Measurements from ENCODE around the gene DUSP9. TPM values are rescaled to one million over a fixed set of nuclear protein-coding genes. Genes with fewer than 3 reads are reported as not detected.

The DUSP9 gene
- polyA plus RNA-seq, 1 experiment = not detected

- CTCF ChIA-PET = no interaction called here
- Histone ChIP-seq H3K27me3 (ENCODE audit: control insufficient read depth, insufficient read depth, low read length) (peaks cover 17% of the 10 kb centered on the region), H3K4me3 (ENCODE audit: low read depth, low read length) (no peak overlapping the region), H3K27ac (ENCODE audit: low read depth, low read length) (no peak overlapping the region), H3K9me3 (ENCODE audit: control insufficient read depth, insufficient read depth, low read length) (no peaks in the 10 kb centered on the region)
- POLR2A ChIA-PET = no interaction called here
- TF ChIP-seq CTCF (IDR thresholded peaks at IDR 0.05; ENCODE audit: low read depth, low read length) = no peak
- no peak for DNase-seq (ENCODE audit: low read depth, low spot score)
Observed at GRCh38 chrX:153626025-153626633, 20.9 kb upstream of the DUSP9 start.

GRCh38 chrX:153626863-153627674, 19.9 kb upstream of the DUSP9 start:
- POLR2A ChIA-PET = no interaction called here
- CTCF ChIA-PET = no interaction called here

DNA sequence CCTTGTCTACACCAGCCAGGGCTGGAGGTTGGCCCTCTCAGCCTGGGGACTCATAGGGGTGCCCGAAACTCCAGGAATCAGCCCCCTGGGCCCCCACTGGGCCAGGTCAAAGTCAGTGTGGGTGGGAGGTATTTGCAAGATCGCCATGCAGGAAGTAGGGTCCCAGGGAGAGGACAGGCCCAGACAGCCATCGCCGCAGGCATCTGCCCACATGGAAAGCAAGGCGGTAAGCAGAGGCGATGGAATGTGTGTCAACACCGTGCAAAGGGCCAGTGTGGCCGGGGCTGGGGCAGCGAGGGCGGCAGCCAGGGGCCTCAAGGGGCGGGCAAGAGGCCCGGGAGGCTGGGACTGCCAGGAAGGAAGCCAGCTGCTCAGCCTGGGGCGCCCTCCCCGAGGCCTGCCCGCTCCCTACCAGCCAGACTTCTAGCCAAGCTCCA, 19.3 kb upstream of the DUSP9 start:
- CTCF ChIA-PET = no interaction called here

More at GRCh38 chrX:153626863-153627674, 19.9 kb upstream of the DUSP9 start:
- DNase-seq (ENCODE audit: low read depth, low spot score) = no peak
- H3K27ac ChIP-seq (ENCODE audit: low read depth, low read length) = no peak overlapping the region
- TF ChIP-seq CTCF (IDR thresholded peaks at IDR 0.05; ENCODE audit: low read depth, low read length) = no peak
- no peak overlapping the region for H3K4me3 ChIP-seq (ENCODE audit: low read depth, low read length)
- H3K27me3 ChIP-seq (ENCODE audit: control insufficient read depth, insufficient read depth, low read length) = peaks cover 19% of the 10 kb centered on the region
- no peaks in the 10 kb centered on the region; the same call in 1 of the 2 replicates for H3K9me3 ChIP-seq (ENCODE audit: control insufficient read depth, insufficient read depth, low read length)

DNA sequence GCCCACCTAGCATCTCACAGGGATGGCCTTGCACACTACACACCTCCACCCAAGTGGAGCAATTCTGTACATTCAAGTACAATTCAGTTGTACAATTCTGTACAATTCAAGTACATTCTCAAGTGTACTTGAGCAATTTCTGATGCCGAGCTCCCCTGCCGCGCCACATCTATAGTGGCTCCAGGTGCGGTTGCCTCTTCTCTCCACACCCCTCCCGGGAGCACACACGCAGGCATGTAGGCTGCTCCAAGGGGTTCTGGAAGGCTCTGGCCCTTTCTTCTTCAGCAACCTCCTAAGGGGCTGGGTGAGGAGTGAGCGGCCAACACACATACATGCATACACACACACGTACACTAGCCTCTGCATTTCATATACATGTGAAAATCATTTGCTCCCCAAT, 18.9 kb upstream of the DUSP9 start:
- DNase-seq (ENCODE audit: low read depth, low spot score) = no peak
- peaks cover 17% of the 10 kb centered on the region for H3K27me3 ChIP-seq (ENCODE audit: control insufficient read depth, insufficient read depth, low read length)
- CTCF ChIA-PET = no interaction called here

More for the DNA sequence above, 19.3 kb upstream of the DUSP9 start:
- POLR2A ChIA-PET = no interaction called here
- Histone ChIP-seq H3K4me3 (ENCODE audit: low read depth, low read length) (no peak overlapping the region), H3K27me3 (ENCODE audit: control insufficient read depth, insufficient read depth, low read length) (peaks cover 19% of the 10 kb centered on the region), H3K9me3 (ENCODE audit: control insufficient read depth, insufficient read depth, low read length) (no peaks in the 10 kb centered on the region; the same call in 1 of the 2 replicates), H3K27ac (ENCODE audit: low read depth, low read length) (no peak overlapping the region)
- no peak for TF ChIP-seq CTCF (IDR thresholded peaks at IDR 0.05; ENCODE audit: low read depth, low read length)
- no peak for DNase-seq (ENCODE audit: low read depth, low spot score)

More for the DNA sequence above, 18.9 kb upstream of the DUSP9 start:
- POLR2A ChIA-PET = no interaction called here
- no peak for TF ChIP-seq CTCF (IDR thresholded peaks at IDR 0.05; ENCODE audit: low read depth, low read length)
- Histone ChIP-seq H3K9me3 (ENCODE audit: control insufficient read depth, insufficient read depth, low read length) (no peaks in the 10 kb centered on the region; the same call in 1 of the 2 replicates), H3K4me3 (ENCODE audit: low read depth, low read length) (no peak overlapping the region), H3K27ac (ENCODE audit: low read depth, low read length) (no peak overlapping the region)
